Measurements from ENCODE around the gene HCAR1. TPM values are rescaled to one million over a fixed set of nuclear protein-coding genes. Genes with fewer than 3 reads are reported as not detected.
A peak's percentile ranks its signal among the peaks of the same experiment; 100 is the strongest.

The HCAR1 gene
- total and polyA plus RNA-seq, 2 donors (not counting 1 experiment from before 2014, with no cell fraction given) = 1.1 to 1.5 TPM

GRCh38 chr12:122732170-122732569, 1.5 kb upstream of the HCAR1 start:
- H3K4me2 ChIP-seq (ENCODE audit: extremely low read depth, insufficient read depth, low read length) = no peak overlapping the region
- no peak overlapping the region for H3K4me3 ChIP-seq (replicated peaks in 1 of 4; ENCODE audit: control extremely low read depth in 1 of 4, insufficient read depth in 1 of 4, low read depth in 3 of 4, low read length in 4 of 4)
- no peak overlapping the region for H2AFZ ChIP-seq (ENCODE audit: low read length)
- no peaks in the 10 kb centered on the region for H3K27me3 ChIP-seq (ENCODE audit: control insufficient read depth, insufficient read depth, low read length)
- no peaks in the 10 kb centered on the region for H3K9me3 ChIP-seq (ENCODE audit: control insufficient read depth, insufficient read depth, low read depth, low read length)
- no peak overlapping the region for H3K9ac ChIP-seq (ENCODE audit: insufficient read depth, low read length)
- DNase-seq (ENCODE audit: low read depth in 2 of 2) = no peak
- H3K4me1 ChIP-seq (ENCODE audit: control insufficient read depth, extremely low read depth, insufficient read depth, low read length) = no peaks in the 10 kb centered on the region
- no peak overlapping the region for H3K27ac ChIP-seq (ENCODE audit: insufficient read depth, low read length)
- H3K36me3 ChIP-seq (ENCODE audit: control insufficient read depth, insufficient read depth, low read length) = no peaks in the 10 kb centered on the region
- H4K20me1 ChIP-seq (ENCODE audit: control insufficient read depth, extremely low read depth, insufficient read depth, low read length) = no peaks in the 10 kb centered on the region
- no peaks in the 10 kb centered on the region for H3K79me2 ChIP-seq (ENCODE audit: control insufficient read depth, insufficient read depth, low read length)
- no peak for TF ChIP-seq EZH2 (IDR thresholded peaks at IDR 0.05; ENCODE audit: low read length, missing control alignments)
- no peak for TF ChIP-seq CTCF (conservative IDR thresholded peaks at IDR 0.05 in 1 of 2, IDR thresholded peaks at IDR 0.05 in 1 of 2; ENCODE audit: low read depth in 1 of 2, low read length in 2 of 2)

GRCh38 chr12:122729583-122730214, 945 bp downstream of the HCAR1 start:
- Histone ChIP-seq H3K79me2 (ENCODE audit: control insufficient read depth, insufficient read depth, low read length) (no peaks in the 10 kb centered on the region), H3K9ac (ENCODE audit: insufficient read depth, low read length) (no peak overlapping the region), H3K27ac (ENCODE audit: insufficient read depth, low read length) (no peak overlapping the region), H4K20me1 (ENCODE audit: control insufficient read depth, extremely low read depth, insufficient read depth, low read length) (no peaks in the 10 kb centered on the region), H2AFZ (ENCODE audit: low read length) (no peak overlapping the region), H3K27me3 (ENCODE audit: control insufficient read depth, insufficient read depth, low read length) (no peaks in the 10 kb centered on the region), H3K4me2 (ENCODE audit: extremely low read depth, insufficient read depth, low read length) (no peak overlapping the region), H3K36me3 (ENCODE audit: control insufficient read depth, insufficient read depth, low read length) (no peaks in the 10 kb centered on the region), H3K4me3 (replicated peaks in 1 of 4; ENCODE audit: control extremely low read depth in 1 of 4, insufficient read depth in 1 of 4, low read depth in 3 of 4, low read length in 4 of 4) (no peak overlapping the region), H3K9me3 (ENCODE audit: control insufficient read depth, insufficient read depth, low read depth, low read length) (no peaks in the 10 kb centered on the region), H3K4me1 (ENCODE audit: control insufficient read depth, extremely low read depth, insufficient read depth, low read length) (no peaks in the 10 kb centered on the region)
- DNase-seq (ENCODE audit: low read depth in 2 of 2) = no peak
- TF ChIP-seq CTCF (conservative IDR thresholded peaks at IDR 0.05 in 1 of 2, IDR thresholded peaks at IDR 0.05 in 1 of 2; ENCODE audit: low read depth in 1 of 2, low read length in 2 of 2) = no peak
- no peak for TF ChIP-seq EZH2 (IDR thresholded peaks at IDR 0.05; ENCODE audit: low read length, missing control alignments)

GRCh38 chr12:122726080-122726558, 4.5 kb downstream of the HCAR1 start:
- no peaks in the 10 kb centered on the region for H3K9me3 ChIP-seq (ENCODE audit: control insufficient read depth, insufficient read depth, low read depth, low read length)
- H3K4me2 ChIP-seq (ENCODE audit: extremely low read depth, insufficient read depth, low read length) = no peak overlapping the region
- H3K79me2 ChIP-seq (ENCODE audit: control insufficient read depth, insufficient read depth, low read length) = no peaks in the 10 kb centered on the region
- no peak overlapping the region for H2AFZ ChIP-seq (ENCODE audit: low read length)
- no peaks in the 10 kb centered on the region for H4K20me1 ChIP-seq (ENCODE audit: control insufficient read depth, extremely low read depth, insufficient read depth, low read length)
- H3K9ac ChIP-seq (ENCODE audit: insufficient read depth, low read length) = no peak overlapping the region
- H3K4me1 ChIP-seq (ENCODE audit: control insufficient read depth, extremely low read depth, insufficient read depth, low read length) = no peaks in the 10 kb centered on the region
- H3K27me3 ChIP-seq (ENCODE audit: control insufficient read depth, insufficient read depth, low read length) = no peaks in the 10 kb centered on the region
- H3K36me3 ChIP-seq (ENCODE audit: control insufficient read depth, insufficient read depth, low read length) = no peaks in the 10 kb centered on the region
- no peak overlapping the region for H3K4me3 ChIP-seq (replicated peaks in 1 of 4; ENCODE audit: control extremely low read depth in 1 of 4, insufficient read depth in 1 of 4, low read depth in 3 of 4, low read length in 4 of 4)
- no peak overlapping the region for H3K27ac ChIP-seq (ENCODE audit: insufficient read depth, low read length)
- no peak for TF ChIP-seq EZH2 (IDR thresholded peaks at IDR 0.05; ENCODE audit: low read length, missing control alignments)
- no peak for TF ChIP-seq CTCF (conservative IDR thresholded peaks at IDR 0.05 in 1 of 2, IDR thresholded peaks at IDR 0.05 in 1 of 2; ENCODE audit: low read depth in 1 of 2, low read length in 2 of 2)
- DNase-seq (ENCODE audit: low read depth in 2 of 2) = peak in 1 of 2 donors; percentile 63

All from fibroblast of lung (primary cell).